Activated CD4-positive, alpha-beta T cell treated with anti-CD3 and anti-CD28 coated beads, Interleukin-2, amount 50 U/mL, for 4 hours (primary cell): ENCODE results near the gene HMOX1.

Experiments
- DNase-seq, 2 experiments: peaks; one replicate each; pipeline ENCODE4 v3.0.0-alpha.2; 2020

Gene HMOX1

DNA sequence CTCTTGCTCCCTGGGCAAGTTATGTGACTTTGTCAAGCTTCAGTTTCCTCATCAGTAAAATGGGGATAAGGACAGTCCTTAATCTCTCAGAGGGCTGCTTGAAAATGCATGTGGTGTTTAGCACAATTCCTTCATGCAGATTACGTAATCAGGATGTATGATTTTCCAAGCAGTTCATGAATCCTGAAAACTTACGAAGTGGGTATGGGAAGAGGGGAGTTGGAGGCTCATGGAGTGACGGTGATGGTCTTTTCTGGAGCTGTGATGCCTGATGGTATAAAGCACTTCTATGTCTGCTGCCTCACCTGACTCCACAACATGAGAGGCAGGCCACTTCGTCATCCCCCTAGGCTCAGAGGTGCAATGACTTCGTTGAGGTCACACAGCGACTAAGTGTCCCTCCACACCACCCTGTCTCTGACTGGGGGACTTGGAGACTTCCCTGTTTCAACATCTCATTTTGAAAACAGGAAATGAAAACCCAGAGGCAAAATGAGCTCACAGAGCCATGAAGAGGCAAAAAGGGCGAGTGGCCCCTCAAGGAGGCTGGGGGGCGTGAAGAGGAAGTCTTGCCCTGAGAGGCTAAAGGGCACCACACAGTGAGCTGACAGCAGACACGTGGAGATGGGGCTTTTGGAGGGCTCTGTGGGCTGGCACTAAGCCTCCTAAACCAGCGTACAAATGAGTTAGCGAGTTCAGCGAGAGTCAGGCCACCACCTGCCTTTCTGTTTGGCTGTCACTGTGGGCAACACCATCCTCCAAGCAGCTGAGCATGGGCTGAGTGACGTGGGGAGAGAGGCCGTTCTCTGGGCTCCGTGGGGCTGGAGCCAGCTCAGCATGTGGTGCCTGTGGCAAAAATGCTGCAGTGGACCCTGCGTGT lies 29.1 kb downstream of the HMOX1 start:
- no peak for DNase-seq

DNA sequence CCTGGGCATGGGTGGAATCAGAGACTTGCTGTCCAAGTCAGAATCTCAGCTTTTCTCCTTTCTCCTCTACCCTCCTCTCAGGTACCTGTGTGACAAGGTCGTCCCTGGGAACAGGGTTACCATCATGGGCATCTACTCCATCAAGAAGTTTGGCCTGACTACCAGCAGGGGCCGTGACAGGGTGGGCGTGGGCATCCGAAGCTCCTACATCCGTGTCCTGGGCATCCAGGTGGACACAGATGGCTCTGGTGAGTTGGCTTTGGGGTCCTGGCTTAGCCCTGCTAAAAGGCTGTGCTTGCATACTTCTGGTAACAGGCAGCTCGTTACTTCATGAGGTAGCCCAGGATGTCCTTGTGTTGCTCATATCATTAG lies 29.8 kb downstream of the HMOX1 start:
- no peak for DNase-seq

DNA sequence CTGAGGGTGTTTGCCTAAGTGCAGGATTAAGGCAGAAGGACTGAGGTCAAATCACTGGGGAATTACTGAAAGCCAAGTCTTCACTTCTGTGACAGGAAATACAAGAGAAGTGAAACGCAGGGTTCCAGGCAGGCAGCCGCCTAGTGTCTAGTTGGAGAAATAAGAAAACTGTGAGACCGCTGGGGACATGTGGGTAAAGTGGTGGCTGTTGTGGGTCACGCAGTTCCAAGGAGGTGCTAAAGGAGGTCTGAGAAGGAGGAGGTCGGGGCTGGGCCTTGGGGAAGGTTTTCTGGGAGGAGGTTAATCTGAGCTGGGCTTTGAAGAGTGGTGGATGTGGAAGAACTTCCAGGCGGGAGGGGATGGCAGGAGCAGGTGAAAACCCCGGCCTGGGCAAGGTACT lies 30.2 kb downstream of the HMOX1 start:
- DNase-seq = no peak

DNA sequence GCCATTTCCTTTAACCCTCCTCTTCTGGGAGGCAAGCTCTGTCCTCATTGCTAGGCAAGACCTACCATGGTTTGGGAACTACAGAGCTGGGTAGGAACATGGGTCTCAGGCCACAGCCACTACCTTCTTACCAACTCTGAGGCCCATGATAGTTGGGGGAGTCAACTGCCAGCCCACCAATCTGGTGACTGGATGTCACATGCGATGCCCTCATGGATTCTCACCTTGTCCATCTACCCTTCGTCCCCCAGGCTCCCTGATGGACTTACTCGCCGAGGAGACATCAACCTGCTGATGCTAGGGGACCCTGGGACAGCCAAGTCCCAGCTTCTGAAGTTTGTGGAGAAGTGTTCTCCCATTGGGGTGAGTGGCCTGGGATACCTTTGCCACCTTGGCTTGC lies 32.7 kb downstream of the HMOX1 start:
- DNase-seq = no peak

DNA sequence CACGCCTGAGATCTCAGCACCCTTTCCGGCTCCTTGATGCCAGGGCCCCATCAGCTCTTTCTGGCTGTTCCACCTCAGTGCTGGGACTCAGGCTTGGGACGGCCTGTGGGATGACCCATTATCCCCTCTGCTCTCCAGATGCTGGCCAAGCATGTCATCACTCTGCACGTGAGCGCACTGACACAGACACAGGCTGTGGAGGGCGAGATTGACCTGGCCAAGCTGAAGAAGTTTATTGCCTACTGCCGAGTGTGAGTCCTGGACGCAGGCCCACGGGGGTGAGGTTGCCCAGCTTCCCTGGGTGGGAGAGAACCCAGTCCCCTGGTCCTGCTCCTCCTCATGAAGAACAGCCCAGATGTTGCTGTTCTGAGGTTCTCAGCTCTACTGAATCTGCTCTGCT lies 36.7 kb downstream of the HMOX1 start:
- DNase-seq = no peak

DNA sequence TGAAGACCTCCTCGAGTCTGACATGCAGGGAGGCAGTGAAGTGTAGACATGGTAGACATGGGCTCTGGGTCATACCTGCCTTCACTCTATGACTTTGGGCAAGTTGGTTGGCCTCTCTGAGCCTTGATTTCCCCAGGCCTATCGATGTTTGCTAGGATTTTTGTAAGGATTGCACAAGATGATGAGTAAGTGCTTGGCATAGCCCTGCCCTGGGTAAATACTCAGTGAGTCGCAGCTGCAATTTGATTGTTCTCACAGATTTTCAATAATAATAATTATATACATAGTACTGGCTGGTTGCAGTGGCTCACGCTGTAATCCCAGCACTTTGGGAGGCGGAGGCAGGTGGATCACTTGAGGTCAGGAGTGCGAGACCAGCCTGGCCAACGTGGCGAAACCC lies 37.2 kb downstream of the HMOX1 start:
- DNase-seq = no peak

DNA sequence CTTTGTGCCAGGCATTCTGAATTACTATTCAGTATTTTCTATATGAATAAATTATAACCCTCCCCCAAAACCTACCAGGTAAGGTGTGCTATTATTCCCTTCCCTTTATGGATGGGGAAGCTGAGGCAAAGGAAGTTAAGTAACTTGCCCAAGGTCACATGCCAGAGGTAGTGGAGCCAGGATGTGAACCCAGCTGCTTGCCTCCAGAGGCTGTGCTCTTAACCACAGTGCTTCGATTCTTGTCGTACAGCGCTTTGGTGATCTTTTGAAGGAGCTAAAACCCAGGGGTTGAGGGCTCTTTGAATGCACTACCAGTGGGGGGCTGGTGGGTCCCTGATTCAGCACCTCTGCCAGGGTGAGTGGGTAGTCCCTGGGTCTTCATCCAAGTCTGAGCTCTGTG lies 37.8 kb downstream of the HMOX1 start:
- no peak for DNase-seq

DNA sequence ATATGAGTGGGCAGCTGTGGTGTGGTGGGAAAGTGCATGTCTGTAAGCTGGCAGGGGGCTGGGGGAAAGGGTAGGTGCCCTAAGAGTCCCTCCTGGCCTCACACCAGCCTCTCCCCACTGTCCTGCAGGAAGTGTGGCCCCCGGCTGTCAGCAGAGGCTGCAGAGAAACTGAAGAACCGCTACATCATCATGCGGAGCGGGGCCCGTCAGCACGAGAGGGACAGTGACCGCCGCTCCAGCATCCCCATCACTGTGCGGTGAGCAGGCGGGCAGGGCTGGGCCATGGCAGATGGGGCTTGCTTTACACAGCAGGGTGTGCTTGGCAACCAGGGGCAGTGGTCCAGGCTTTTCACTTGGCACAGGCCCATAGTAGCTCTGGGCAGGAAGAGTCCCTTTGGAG lies 38.9 kb downstream of the HMOX1 start:
- DNase-seq = no peak

DNA sequence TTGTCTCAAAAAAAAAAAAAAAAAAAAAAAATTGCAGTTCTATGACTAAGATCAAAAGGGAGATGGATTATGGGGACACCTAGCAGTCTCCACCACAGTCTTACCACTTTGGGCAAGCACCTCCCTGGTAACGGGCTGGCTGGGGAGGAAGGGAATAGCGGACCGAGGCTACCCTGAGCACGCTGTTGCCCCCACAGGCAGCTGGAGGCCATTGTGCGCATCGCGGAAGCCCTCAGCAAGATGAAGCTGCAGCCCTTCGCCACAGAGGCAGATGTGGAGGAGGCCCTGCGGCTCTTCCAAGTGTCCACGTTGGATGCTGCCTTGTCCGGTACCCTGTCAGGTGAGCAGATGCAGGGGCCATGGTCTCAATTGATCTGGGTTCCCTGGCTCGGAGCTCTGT lies 40.2 kb downstream of the HMOX1 start:
- DNase-seq = no peak

DNA sequence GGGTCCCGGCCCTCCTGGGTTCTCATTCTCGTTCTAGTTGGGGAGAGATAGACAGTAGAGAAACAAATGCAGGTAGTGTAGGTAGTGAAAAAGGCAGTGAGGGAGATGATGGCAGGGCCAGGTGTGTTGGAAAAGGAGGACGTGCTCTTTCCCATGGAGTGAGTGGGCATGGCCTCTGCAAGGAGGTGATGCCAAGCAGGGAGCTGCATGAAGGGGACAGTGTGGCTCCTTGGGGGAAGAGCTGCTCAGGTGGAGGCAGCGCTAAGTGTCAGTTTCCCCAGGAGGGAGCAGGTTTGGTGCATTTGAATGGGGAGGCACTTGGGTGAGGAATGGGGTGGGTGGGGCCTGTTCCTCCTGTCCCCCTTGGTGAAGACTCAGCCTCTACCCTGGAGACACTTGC lies 41.2 kb downstream of the HMOX1 start:
- no peak for DNase-seq

DNA sequence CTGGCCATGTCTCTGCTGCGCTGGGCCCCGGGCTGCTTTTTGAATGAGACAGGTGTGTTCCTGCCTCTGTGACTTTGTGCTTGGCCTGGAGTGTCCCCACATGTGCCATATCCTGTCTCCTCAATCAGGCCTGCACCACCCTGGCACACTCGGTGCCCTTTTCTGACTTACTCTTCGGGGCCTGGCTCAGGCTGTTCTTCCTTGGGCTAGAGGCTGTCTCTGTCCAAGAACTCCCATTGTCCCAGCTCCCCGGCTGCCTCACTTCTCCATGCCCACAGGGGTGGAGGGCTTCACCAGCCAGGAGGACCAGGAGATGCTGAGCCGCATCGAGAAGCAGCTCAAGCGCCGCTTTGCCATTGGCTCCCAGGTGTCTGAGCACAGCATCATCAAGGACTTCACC lies 42.0 kb downstream of the HMOX1 start:
- no peak for DNase-seq

DNA sequence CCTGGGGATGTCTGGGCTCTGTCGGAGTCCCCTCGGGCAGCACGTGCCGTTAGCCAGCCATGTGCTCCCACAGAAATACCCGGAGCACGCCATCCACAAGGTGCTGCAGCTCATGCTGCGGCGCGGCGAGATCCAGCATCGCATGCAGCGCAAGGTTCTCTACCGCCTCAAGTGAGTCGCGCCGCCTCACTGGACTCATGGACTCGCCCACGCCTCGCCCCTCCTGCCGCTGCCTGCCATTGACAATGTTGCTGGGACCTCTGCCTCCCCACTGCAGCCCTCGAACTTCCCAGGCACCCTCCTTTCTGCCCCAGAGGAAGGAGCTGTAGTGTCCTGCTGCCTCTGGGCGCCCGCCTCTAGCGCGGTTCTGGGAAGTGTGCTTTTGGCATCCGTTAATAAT lies 43.2 kb downstream of the HMOX1 start:
- DNase-seq = no peak

DNA sequence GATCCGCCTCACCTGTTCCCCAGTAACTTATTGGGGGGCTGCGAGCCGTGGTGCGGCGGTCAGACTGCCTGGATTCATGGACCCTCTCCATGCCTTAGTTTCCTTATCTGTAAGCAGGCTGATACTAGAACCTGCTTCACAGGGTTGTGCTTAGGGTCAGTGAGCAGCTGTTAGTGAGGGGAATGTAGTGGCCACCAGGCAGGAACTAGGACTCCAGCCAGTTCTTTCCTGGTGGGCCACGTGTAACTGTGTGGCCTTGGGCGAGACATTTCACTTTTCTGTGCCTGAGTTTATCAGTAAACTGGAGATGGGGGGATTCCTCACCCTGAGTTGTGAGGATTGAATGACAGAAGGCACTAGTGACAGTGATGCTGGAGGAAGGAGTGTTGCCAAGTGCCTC lies 43.9 kb downstream of the HMOX1 start:
- no peak for DNase-seq

DNA sequence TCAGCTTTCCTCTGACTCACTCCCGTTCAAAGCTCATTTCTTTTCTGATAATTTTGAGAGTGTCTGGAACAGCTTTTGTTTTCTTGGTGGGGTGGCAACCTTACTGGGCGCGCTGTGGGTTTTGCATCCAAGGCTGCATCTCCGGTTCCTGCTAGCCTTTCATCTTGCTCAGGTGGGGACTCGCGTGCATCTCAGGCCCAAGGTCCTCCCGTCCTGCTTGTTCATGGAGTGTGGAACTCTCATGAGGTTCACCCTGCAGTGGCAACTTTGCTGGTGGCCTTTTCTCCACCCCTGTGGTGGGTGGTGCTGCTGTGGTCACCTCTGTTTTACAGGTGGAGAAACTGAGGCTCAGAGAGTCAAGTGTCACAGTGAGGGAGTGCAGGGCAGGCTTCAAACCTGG lies 44.6 kb downstream of the HMOX1 start:
- DNase-seq = no peak

DNA sequence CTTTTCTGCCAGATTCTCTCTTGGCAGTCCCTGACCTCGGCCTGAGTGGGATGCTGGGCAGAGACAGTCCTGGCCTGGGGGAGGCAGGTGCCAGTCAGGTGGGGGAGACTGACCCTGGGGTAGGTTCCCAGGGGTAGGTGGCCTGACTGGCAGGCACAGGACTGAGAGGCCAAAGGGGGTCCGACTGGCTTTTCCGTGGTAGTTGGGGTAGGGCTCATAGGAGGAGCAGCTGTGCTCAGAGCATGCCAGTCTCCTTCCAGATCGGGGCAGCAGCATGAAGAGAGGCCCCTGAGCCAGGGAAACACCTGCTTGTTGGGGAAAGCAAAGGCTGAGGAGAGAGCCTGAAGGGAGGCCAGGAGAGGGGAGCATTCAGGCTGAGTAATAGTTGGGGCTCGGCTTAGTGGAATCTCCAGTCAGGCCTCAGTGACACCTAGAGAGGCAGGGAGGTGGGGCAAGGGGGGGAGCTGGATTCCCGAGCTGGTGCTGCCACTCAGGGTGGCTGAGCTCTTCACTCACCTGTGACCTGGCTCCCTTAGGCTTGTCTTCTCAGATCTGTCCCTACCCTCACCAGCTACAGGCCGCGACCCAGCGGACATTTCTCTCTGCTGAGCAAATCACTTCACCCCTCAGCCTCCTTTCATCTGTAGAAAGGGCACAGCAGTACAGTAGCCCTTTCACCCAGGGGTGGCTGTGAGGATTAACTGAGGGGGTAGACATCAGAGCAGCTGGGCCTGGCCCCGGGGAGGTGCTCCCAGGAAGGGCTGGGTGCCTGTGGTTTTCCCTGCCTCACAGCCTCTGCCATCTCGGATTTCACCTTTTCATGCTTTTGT lies 45.3 kb downstream of the HMOX1 start:
- DNase-seq = no peak

DNA sequence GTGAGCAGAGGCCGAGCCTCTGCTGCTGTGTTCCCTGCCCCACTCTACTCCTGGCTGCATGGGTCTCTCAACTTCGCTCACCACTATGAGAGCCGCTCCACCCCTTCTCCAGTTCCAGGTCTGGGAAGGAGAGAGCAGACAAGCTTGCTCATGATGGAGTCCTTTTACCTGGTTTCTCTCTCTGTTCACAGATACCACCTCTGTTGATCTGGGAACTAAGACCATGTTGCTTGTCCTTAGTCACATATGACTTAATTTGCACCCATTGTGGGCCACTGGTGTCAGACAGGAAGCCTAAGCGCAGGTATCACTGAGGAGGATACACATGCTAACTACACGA lies 45.9 kb downstream of the HMOX1 start:
- no peak for DNase-seq

DNA sequence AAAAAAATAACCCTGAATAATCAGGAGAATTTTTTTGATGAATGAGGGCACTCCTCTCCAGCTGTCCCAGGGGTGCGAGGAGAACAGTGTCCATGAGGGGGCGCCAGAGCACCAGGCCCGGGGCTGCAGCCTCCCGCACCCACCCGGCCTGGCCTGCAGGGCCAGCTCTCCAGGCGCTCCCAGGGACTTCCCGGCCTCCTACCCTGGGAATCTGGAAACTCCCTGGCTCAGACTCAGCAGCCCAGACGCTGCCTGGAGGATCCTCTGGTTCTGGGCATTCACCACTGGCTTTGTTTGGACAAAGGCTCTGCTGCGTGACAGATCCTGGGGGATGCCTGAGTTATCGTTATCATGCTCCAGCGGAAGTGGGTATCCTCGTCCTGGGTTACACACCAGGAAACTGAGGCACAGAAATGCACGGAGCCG lies 50.0 kb downstream of the HMOX1 start:
- peak; percentile 57 to 62 for DNase-seq

DNA sequence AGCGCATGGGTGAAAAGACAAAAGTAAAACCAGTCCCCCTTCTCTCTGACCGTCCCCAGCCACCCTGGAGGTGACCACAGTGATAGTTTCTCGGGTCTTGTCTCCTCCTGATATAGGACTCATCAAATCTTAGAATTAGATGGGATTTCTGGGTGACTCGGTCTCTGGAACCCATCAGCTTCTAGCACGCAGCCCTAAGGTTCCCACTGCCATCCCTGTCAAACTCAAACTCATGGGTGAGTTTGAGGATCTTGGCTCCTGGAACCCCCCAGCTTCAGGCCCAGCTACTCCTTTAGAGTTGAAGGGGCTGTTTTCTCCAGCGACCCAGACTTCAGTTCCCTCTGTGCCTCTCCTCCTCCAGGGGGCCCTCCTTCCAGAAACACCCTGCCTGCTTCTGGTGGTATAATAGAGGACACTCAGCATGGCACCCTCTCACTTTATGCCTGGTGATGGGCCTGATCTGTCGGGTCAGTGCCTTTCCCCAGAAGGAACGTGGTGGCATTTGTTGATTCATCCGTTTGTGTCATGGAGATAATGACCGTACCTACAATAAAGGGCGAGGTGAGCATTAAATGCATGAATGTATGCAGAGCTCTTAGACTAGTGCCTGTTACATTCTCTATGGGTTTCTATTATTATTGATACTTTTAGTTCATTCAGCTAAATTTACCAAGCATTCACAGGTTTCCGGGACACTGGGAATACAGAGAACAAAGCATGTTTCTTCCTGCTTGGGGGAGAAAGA lies 50.8 kb downstream of the HMOX1 start:
- no peak for DNase-seq

DNA sequence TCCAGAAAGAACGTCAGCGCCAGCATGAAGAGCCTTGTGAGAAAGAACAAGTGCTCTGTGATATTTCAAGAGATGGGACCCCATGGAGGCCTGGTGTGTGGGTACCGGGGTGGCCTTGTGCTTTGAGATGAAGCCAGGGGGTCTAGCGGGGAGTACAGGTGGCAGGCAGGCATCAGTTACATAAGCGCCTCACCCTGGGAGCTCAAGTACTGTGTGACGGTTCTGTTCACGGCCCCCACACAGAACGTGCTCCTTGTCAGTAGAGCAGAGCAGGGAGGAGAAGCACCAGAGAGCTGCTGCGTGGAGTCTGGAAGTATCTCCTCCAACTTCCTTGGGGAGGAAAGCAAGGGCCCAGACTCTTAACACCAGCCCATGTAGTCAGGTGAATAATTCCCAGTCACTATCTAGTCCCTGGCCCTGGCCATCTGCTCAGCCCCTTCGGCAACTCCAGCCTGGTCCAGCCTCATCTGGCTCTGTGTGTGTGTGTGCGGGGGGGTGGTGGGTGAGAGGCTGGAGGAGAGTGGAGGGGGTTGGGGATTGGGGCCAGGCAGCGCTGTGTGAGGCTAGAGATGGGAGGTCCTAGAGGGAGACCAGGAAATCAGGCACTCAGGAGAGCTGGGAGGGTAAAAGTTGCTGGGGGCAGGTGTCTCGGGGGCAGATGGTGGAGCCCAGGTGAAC lies 51.5 kb downstream of the HMOX1 start:
- no peak for DNase-seq

DNA sequence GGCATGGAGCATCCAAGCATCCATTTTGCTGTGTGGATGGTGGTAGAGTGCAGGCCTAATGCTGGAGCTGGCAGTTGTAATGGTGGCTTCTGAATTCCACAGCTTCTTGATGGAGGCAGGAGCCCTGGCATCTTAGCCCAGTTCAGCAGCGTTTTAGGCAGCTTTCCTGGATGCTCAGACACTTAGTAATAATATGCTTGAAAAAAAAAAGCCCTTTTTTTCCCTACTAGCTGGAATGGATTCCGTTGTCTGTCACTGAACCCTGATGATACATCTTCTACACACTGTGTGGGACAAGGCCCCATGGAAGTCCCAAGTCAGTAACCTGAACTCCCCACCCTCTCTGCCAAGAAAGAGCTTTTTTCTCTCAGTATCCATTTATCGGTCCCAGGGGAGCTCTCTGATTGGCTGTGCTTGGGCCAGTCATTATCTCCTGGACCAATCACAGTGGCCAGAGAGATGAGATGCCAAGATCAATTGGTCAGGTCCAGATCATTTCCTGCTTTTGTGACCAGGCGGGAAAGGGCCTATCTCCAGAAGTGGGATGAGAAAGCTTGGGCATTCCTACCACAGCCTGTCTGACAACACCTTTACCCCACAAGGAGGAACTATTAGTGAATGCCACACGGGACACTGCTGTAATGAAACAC lies 53.3 kb downstream of the HMOX1 start:
- no peak for DNase-seq

DNA sequence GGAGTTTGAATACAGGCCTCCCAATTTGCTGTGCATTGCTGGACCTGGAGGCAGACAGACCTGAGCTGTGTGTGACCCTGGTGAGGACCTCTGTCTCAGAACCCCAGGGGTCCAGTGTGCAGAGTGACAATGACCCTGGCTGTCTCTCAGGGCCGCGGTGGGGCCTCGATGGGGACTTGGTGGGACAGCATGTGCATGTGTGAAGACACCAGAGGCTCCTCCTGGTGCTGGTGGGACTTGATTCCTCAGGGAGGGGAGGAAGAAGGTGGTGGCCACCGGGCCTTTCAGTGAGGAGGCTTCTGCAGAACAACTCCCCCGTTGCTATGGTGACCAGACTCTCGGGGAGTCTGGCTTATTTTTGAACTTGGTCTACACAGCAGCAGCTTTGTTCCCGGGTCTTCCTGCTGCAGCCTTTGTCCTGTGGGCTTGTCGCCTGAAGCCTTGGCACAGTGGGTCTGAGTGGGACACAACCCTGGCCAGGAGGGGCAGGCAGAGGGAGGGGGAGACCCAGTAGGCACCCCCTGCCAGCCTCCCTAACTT lies 54.4 kb downstream of the HMOX1 start:
- DNase-seq = no peak

DNA sequence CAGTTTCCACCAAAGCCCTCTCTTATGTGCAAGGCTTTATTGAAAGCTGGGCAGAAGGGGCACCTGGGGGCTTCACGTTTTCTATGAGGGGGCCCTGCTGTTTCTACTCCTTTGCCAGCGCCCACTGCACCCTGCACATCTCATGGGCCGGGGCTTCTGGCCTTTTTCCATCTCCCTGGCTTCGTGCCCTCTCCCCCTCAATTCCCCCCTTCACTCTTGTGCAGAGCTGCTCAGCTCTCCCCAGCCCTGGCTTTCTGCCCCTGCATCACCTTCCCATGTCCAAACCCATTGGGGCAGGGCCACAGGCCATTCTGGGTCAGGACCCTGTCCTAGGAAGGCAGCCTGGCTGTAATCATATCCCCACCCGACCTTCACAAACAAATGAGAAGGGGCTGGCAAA lies 55.5 kb downstream of the HMOX1 start:
- no peak for DNase-seq
